HG03558 (cell line): ENCODE measurements around the gene CASKIN1.

Experiments used
- ATAC-seq: cut with Tn5 transposase; IDR thresholded peaks from one replicate; pipeline ENCODE4 v1.9.1; 2021; ENCODE audit warnings: moderate number of reproducible peaks; ENCODE audit not compliant: unreplicated experiment; ENCODE audit errors: extremely low read depth

CASKIN1 gene

DNA sequence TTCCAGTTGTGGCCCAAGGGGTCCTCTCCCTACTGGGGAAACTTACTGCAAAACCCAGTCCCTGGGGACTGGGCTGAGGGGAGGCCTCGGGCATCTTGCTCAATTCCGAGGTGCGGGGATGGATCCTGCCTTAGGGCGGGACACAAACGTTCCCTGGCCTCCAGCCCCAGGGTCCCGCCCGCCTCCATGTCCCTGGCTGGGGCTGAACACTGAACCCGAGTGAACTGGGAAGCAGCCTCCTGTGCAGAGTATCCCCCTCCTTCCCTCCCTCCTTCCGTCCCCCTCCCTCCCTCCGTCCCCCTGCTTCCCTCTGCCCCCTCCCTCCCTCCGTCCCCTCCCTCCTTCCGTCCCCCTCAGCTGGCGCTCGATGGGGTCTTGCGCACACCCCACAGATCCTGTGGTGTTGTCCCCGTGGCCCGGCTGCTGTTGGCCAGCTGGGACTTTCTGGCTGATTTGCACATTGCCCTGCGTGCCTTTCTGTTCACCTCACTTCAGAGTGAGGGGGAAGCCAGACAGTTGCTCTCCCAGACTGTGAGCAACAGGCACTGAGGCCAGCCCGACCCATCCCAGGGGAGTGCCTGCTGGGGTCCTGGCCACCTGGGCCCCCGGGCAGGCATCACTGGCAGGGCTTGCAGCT is 35.4 kb downstream of the CASKIN1 start:
- ATAC-seq = no peak

DNA sequence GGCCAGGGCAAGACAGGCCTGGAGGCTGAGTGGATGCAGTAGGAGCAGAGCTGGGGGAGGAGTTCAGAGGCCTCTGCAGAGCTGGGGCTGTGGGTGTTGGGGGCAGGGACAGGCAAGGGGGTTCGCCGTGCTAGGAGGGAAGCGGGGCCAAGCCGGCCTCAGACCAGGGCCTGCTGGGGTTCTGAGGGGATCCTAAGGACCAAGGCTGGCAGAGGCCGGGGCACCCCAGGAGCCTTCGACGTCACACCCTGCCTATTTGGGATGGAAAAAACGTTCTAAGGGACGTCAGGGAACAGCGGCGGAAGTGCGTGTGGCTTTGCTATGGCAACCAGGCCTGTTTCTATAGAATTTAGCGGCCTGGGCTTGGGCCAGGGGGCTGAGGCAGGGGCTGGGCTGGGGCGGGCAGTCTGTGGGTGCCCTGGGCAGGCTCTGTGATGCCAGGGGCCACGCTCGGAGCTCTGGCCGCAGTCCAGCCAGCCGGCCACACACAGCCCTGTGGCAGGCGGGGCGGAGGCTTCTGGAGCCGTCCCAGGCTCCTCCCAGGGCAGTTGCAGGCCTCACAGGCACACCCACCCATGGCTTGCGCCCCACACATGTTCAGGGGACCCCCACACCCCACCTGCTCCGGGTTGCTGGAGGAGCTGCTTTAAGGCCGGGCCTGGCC is 37.1 kb downstream of the CASKIN1 start:
- no peak for ATAC-seq

DNA sequence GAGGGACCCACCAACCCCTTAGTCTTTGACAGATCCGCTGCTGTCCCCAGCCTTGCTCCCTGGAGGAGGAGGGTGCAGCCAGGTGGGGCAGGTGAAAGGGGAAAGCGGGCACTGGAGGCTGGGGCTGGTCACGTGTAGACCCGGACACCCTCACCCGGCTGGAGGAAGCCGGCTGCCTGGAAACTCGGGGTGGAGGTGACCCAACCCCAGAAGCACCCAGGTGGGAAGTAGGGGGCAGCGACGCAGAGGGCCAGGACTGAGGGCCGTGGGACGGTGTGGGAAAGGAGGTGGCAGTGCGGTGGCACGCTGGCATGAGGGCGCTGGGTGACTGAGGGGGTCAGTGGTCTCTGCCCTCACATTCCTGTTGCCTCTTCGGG is 38.2 kb downstream of the CASKIN1 start:
- no peak for ATAC-seq

DNA sequence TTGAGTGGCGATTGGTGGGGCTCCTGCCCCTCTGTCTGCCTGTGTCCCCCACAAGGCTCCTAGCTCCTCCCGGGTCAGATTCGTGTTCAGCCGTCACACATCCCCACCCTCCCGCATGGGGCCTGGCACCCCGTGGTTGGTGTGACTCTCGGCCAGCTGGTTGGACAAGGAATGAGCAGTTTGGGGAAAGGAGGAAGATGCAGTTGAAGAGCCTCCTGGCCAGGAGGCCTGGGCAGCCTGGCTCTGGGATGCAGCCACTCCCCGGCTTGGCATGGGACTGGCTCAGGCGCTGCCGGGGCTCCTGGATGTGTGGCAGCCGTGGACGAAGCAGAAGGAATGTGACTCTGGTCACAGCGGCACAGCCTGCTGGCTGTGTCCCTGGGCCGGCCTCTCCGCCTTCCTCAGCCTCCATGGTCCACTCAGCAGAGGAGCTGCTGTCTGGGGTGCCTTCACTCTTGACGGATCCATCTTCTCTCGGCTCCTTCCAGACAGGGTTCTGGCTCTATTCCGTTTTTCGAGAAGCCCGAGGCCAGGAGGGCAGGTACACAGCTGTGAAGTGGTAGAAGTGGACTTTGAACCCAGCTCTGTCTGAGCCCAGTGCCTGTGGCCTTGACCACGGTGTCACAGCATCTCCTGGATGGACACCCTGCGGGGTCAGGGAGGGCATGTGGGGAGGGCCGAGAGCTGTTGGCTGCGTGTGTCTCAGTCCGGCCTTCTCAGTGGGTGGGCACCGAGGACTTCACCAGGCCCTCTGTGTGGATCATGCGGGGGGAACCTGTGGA is 38.7 kb downstream of the CASKIN1 start:
- ATAC-seq = no peak

DNA sequence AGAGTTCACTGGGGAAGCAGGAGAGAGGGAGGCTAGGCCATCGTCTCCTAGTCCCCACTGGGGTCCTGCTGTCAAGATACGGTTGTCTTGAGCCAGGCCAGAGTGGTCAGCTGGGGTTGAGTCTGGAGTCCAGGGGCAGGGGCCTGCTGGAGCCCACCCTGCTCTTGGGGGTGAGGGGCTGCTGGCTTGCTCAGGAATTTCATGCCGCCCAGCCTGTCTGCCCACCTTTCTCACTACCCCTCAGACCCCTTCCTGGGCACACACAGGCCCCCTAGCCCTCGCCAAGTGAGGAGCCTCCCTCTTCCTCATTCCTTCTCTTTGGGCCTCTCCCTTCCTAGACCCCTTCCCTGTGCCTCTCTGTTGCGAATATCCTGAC is 39.6 kb downstream of the CASKIN1 start:
- ATAC-seq = no peak

DNA sequence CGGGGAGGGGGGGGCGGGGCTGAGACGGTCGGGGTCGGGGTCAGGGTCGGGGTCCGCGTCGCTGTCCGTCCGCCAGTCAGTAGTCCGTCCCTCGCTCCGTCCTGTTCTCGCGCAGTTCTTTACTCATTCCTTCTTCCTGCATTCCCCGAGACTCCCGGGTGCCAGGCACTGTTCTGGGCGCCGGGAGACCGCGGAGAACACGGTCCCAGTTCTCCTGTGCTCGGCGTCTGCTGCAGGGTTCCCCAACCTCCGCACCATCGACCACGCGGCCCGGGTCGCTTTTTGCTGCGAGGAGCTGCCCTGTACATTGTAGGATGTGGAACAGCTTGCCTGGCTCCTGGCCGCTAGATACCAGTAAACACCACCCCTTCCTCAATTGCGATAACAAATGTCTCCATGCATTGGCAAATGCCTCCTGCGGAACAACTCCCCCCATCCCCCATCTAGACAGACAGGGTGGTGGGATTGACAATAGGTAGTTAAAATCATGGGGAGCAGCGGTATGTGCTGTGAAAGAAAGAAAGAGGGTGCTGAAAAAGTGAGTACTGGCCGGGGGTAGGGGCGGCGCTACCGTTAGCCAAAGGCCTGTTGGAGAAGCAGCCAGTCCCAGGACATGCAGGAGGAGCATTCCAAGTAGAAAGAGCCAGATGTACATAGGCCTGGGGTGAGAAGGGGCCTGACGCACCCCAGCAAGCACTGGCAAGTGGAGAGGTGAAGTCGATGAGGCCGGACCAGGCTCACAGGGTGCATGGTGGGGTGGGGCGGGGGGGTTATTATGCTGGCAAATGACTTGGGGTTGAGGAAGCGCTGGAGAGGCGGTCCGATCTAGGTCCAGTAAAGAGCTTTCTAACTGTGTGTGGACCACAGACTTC is 40.2 kb downstream of the CASKIN1 start:
- ATAC-seq = no peak

DNA sequence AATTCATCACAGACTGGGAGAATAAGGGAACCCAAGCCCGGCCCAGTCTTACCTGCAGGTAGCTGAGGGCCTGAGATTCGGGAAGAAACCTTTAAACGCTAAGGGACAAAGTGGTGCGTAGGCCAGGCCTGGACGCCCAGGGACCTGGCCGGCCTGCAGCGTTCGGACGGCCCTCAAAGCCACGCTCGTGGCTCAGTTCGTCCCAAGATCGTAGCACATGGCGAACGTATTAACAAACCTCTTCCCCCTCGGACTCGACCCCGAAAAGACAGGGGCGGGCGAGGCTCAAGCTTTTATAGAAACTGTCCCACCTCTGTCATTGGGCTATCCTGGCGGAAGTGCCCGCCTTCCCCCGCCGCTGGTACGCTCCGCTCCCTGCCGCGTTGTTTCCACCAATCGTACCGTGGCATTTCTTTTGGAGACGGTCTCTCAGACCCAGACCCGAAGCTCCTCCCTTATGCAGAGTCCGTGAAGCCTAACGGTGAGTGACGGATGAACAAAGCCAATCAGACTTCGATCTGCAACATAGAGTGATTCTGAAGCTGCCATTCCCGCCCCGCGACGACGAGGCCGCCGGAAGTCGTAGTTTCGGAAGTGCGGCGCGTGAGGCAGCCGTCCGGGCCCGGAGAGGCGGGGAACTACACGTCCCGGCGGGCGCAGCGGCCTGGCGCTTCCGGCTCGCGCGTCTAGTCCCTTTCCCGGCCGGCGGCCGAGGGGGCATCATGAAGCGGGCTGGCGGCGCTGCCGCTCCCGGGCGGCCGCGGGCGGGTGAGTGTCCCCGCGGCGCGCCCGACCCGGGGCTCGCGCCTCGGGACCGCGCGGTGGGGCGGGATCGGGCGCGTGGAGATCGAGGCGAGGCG is 41.1 kb downstream of the CASKIN1 start, which contains the start of gene TRAF7:
Gene TRAF7, plus strand, starts transcription at position 692 of the 860 bp plus-strand sequence. CDS start 8,139 bp downstream, outside the sequence.
- peak; percentile 82 for ATAC-seq

DNA sequence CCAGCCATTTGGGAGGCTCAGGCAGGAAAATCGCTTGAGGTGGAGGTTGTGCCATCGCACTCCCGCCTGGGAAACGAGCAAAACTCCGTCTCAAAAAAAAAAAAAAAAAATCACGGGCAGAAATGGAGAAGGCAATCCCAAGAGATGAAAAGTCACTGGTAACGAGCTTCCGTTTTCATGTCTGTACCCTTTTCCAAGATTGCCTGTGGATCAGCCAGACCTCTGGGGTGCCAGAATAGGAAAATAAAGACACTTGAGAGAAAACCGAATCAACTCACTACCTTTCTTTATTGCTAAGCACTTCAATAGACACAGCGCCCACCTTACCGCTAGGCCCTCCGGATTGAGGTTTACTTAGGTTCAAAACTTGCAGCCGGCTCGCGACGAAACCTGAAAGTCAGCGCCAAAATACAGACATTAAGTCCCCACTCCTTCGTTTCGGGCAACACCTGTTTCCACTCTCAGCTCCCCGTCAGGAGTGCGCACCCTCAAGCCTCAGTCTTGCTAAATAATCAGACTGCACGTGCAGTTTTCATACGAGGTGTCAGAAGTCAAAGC is 41.8 kb downstream of the CASKIN1 start:
- ATAC-seq = no peak

DNA sequence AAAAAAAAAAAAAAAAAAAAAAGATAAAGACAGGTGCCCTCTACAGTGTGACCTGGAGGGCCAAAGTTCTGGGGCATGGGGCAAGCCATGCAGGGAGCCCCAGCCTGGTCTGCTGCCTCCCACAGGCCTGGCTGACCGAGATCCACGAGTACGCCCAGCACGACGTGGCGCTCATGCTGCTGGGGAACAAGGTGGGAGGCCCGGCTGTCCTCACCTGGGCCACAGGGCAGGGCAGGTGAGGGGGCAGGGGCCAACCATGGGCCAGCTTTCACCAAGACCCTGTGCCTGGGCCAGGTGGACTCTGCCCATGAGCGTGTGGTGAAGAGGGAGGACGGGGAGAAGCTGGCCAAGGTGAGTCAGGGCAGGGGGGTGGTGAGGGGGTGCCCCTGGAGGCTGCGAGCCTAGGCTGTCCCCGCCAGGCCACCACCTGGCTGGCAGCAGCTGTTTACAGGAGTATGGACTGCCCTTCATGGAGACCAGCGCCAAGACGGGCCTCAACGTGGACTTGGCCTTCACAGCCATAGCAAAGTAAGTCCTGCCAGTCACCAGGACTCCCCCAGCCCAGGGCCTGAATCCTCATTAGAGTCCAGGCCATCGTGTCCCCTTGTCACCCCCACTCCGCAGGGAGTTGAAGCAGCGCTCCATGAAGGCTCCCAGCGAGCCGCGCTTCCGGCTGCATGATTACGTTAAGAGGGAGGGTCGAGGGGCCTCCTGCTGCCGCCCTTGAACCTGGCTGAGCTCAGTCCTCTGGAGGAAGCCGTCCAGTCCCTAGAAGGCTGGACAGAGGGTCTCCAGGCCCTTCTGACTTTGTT is 43.5 kb downstream of the CASKIN1 start:
- ATAC-seq = no peak

DNA sequence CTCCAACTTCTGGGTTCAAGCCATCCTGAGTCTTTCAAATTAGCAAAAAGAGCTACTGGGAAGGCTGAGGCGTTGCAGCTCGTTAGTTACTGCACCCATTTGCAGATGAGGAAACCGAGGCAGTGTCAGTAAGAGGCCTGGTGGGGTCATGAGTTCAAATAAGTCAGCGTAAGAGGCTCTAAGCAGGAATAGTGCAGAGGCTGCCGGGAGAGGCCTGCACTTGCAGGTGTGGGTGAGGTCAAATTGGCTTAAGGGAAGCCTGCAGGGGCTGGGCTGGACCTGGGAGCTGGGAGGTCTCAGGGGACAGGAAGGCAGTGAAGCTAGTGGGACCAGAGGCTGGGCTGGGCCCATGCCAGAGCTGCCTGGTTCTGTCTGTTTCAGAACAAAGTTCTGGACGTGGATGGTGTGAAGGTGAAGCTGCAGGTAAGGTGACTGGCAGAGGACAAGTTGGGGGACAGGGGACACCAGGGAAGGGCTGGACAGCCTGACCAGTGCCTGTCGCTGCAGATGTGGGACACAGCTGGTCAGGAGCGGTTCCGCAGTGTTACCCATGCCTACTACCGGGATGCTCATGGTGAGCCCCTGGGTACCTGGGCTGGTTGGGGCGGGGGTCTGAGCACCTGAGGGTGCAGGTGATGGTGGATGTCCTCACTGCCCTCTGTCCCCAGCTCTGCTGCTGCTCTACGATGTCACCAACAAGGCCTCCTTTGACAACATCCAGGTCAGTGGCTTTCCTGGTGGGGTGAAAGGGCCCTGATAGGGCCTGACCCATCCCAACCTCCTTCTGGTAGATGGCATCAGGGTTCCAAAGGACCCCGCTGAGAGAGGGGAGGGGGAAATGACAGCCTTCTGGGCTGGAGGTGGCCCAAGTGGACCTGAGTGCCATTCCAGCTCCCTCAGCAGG is 45.0 kb downstream of the CASKIN1 start:
- ATAC-seq = no peak

DNA sequence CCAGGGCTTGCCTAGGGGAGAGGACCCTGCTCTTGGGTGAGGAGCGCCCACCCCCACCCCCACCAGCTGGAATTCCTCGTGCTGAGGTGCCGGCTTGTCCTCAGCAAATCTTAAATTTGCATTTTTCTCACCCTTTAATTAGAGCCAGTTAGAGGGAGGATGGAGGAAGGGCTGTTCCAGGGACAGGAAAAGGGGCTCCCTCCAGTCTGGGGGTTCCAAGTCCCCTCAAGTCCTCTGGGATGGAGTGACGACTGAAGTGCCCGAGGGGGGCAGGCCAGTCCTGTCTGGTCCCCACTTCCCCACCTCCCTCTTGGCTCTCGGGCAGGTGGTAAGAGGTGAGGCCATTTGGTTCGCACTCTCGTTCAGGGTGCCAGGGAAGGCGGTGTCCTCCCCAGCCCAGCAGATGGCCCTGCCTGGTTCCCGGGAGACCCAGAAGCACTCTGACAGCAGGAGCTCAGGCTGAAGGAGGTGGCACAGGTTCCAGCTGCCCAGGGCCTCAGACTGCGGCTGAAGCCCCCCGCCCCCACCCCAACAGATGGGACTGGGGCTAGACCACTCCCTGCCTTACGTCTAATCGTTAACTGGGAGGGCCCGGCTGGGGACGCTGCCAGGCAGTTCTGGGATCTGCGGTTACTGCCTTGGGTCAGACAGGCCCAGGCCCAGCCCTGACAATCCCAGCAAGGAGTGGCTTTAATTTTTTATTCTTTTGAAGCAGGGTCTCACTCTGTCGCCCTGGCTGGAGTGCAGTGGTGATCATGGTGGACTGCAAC is 45.8 kb downstream of the CASKIN1 start:
- ATAC-seq = no peak

DNA sequence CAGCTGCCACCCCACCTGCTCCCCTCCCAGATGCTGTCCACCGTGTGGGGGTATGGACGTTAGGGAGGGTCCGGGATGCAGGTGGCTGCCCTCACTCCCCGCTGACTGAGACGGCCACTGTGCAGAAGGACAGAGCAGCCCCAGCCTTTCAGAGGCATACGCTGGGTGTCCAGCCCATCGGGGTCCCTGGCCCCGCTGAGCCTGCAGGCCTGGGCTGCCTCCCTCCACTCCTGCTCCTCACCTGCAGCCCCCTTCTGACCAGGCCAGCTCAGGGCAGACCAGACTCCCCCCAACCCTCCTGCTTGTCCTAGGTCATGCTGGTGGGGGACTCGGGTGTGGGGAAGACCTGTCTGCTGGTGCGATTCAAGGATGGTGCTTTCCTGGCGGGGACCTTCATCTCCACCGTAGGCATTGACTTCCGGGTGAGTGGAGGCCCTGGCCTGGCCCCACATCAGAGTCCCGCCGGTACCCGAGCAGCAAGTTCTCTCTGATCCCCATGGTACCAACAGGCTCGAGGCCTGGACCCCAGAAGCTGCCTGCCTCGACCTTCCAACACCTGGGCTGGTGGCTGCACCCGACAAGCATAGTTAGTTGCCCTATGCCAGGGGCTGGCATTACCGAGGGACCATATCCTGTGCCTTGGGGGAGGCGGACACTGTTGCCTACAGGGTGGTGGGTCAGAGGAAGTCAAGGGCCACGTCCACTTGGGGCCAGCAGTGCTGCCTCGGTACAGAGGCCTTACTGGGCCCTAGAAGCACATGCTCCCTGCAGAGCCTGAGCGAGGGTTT is 46.6 kb downstream of the CASKIN1 start:
- ATAC-seq = no peak

DNA sequence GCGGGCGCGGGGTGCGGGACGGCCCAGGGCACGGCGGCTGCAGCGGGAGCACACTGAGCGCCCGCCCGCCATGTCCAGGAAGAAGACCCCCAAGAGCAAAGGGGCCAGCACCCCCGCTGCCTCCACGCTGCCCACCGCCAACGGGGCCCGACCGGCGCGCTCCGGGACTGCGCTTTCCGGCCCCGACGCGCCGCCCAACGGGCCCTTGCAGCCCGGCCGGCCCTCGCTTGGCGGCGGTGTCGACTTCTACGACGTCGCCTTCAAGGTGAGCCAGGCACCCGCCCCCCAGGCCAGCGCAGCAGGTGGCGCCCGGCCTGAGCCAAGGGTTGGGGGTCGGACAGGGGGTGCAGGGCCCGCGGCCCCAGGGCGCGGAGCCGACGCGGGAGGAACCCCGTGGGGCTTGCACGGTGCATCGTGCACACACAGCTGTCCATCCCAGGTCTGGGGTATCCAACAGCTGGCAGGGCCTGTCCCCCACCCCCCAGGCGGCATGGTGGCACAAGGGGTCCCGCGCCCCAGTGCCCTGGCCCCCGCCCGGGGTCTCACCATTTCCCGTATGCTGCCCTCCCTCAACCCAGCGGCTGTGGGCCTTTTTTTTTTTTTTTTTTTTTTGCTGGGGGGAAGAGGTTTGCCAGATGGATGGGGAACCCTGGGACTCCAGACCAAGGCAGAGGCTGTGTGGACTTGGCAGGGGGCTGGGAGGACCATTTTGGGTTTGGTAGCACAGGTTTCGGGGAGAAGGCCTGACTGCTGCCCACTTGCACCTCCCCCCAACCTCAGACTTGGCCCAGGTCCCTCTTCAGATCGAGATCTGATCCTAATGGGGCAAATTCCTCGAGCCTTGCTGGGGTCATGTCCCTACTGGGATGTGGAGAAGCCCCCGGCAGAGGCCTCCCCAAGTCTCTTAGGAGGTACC is 47.4 kb downstream of the CASKIN1 start:
- ATAC-seq = no peak

DNA sequence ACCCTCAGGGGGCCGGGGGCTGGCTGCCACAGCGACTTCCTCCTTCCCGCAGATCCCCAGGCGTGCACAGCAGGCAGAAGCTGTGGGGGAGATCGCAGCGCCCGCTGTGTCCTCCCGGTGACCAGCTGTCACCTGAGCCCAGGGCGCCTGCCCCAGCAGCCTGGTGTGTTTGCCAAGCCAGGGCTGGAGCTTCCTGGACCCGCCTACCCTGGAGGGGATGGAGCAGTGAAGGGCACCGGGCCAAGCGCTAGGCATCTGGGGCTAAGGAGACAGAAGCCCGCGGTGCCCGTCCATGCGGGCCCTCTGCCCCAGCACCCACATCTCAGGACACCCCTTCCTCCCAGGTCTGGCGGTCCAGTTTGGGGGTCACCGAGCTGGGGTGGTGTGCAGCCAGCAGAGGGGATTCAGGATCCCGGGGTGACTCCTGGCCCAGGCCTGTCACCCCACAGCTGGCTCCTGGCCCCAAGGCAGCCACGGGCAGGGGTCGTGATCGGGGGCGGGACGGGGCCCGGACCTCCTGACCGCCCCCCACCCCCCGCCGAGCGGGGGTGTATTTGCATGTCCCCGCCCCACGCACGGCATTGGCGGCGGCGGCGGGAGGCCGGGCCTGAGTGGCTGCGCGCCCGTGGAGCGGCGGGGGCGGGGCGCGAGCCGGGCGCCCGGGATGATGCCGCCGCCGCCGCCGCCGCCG is 48.3 kb downstream of the CASKIN1 start, which contains the start of gene RAB26:
Gene RAB26, plus strand, starts transcription at position 645 of the 691 bp plus-strand sequence. CDS start 159 bp downstream, outside the sequence.
- no peak for ATAC-seq
